Measurements from ENCODE around the gene UBE4B.

GRCh38 chr1:10160173-10160572, 127.4 kb downstream of the UBE4B start:
- TF ChIP-seq PBX3 (IDR thresholded peaks at IDR 0.05; ENCODE audit: insufficient replicate concordance, low read depth, low read length): no peak
- TF ChIP-seq CTCF (IDR thresholded peaks at IDR 0.05 in 2 of 3, conservative IDR thresholded peaks at IDR 0.05 in 1 of 3; ENCODE audit: control insufficient read depth in 2 of 3, extremely low read depth in 1 of 3, insufficient read depth in 1 of 3, low read depth in 3 of 3, low read length in 3 of 3): no peak
- no peak for TF ChIP-seq ZZZ3 (IDR thresholded peaks at IDR 0.05; ENCODE audit: control insufficient read depth, insufficient read length, low read depth)
- TF ChIP-seq POLR2A (IDR thresholded peaks at IDR 0.05; ENCODE audit: low read depth, low read length): no peak
- no peak for TF ChIP-seq YY1 (IDR thresholded peaks at IDR 0.05; ENCODE audit: low read depth, low read length)
- no peak for TF ChIP-seq BCL3 (IDR thresholded peaks at IDR 0.05; ENCODE audit: borderline replicate concordance, insufficient read depth, low read depth, low read length, poor library complexity, severe bottlenecking)
- TF ChIP-seq SP1 (IDR thresholded peaks at IDR 0.05; ENCODE audit: low read depth, low read length): no peak
- TF ChIP-seq POLR2AphosphoS2 (IDR thresholded peaks at IDR 0.05; ENCODE audit: low read depth, low read length): no peak
- TF ChIP-seq ETV6 (conservative IDR thresholded peaks at IDR 0.05 in 1 of 2, IDR thresholded peaks at IDR 0.05 in 1 of 2; ENCODE audit: borderline replicate concordance in 1 of 2, low read depth in 1 of 2): no peak
